HepG2 (cell line): ENCODE measurements around the gene DRD5.

Experiments
- CHD2 ChIP-seq: IDR thresholded peaks from 2 replicates; pipeline ENCODE4 v1.6.1; 2011; ENCODE audit warnings: low read depth, low read length, improper control_type of control experiment
- ELF1 ChIP-seq: sonication (generic); formaldehyde crosslinking; IDR thresholded peaks from 2 replicates; pipeline ENCODE4 v1.4.0; 2020; ENCODE audit warnings: missing genetic modification reagents
- FOXM1 ChIP-seq: sonication (generic); formaldehyde crosslinking; IDR thresholded peaks from 2 replicates; pipeline ENCODE4 v1.5.0; 2020; ENCODE audit warnings: missing genetic modification reagents
- GABPA ChIP-seq, 2 experiments: IDR thresholded peaks; 2 replicates each; pipeline ENCODE4 v1.6.1; 2011 to 2016; ENCODE audit warnings: low read depth in 2 of 2, low read length in 1 of 2, missing biosample characterization in 1 of 2, missing genetic modification characterization in 1 of 2
- IKZF1 ChIP-seq: fragments of 450-650 bp; IDR thresholded peaks from 2 replicates; pipeline ENCODE4 v1.7.1; 2016
- JUND ChIP-seq: sonication (generic); formaldehyde crosslinking; IDR thresholded peaks from 2 replicates; pipeline ENCODE4 v1.8.0; 2022; ENCODE audit warnings: mild to moderate bottlenecking, missing genetic modification reagents
- POLR2G ChIP-seq: fragments of 200-400 bp; formaldehyde crosslinking; IDR thresholded peaks from 2 replicates; pipeline ENCODE4 v1.6.1; 2018; ENCODE audit warnings: mild to moderate bottlenecking, low read depth, low read length, moderate library complexity
- PREB ChIP-seq: sonication (generic); formaldehyde crosslinking; IDR thresholded peaks from 2 replicates; pipeline ENCODE4 v1.4.0; 2020; ENCODE audit warnings: missing genetic modification reagents
- SAFB2 ChIP-seq: sonication (generic); formaldehyde crosslinking; IDR thresholded peaks from 2 replicates; pipeline ENCODE4 v1.5.1; 2020; ENCODE audit warnings: missing genetic modification reagents, low read depth, mild to moderate bottlenecking, borderline replicate concordance
- TBX3 ChIP-seq: fragments of 450-650 bp; IDR thresholded peaks from 2 replicates; pipeline ENCODE4 v1.6.1; 2017; ENCODE audit warnings: antibody characterized with exemption, mild to moderate bottlenecking, inconsistent platforms, borderline replicate concordance
- ZNF615 ChIP-seq: sonication (generic); formaldehyde crosslinking; IDR thresholded peaks from 2 replicates; pipeline ENCODE4 v1.5.0; 2020; ENCODE audit warnings: mild to moderate bottlenecking, missing genetic modification reagents, borderline replicate concordance
- TF ChIP-seq, protein P1 (sequence below): sonication (generic); formaldehyde crosslinking; IDR thresholded peaks from 2 replicates; pipeline ENCODE4 v1.5.1; 2020; ENCODE audit warnings: mild to moderate bottlenecking, moderate library complexity, missing genetic modification reagents
- TF ChIP-seq, protein P2 (sequence below): IDR thresholded peaks from 2 replicates; pipeline ENCODE4 v1.6.1; 2016; ENCODE audit warnings: missing compliant biosample characterization, missing genetic modification reagents, borderline replicate concordance
- TF ChIP-seq, protein P3 (sequence below): sonication (generic); formaldehyde crosslinking; IDR thresholded peaks from 2 replicates; pipeline ENCODE4 v1.5.0; 2020; ENCODE audit warnings: mild to moderate bottlenecking, missing genetic modification reagents, moderate library complexity

DNA sequence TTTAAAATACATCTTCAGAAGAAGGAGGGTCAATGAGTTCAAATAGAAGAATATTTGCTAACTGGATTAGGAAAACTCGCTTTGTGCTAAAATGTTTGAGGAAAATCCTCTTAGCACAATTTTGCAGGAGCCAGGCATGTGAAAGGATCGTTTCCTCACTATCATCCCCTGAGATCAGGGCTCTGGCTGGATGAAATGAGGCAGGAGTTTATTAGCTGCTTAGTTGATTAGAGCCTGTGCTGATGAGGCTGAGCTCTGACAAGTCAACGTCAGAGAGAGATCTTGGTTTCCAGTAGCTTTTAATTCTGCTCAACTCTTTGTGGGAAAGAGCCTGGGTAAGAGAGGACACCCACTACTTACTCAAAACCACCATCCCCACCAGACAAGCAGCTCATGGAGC is 8.0 kb upstream of the DRD5 start:
- TF ChIP-seq ZNF615 (CRISPR knock-in tag) (no peak), GABPA (IDR thresholded peaks at IDR 0.05; ENCODE audit: low read depth, low read length) (no peak), GABPA (CRISPR knock-in tag; IDR thresholded peaks at IDR 0.05; ENCODE audit: low read depth) (no peak), SAFB2 (CRISPR knock-in tag) (no peak), IKZF1 (no peak), JUND (CRISPR knock-in tag) (no peak), TBX3 (no peak), FOXM1 (CRISPR knock-in tag) (no peak), POLR2G (no peak), CHD2 (no peak), ELF1 (no peak), PREB (CRISPR knock-in tag) (no peak)
- TF ChIP-seq, protein P1, sequence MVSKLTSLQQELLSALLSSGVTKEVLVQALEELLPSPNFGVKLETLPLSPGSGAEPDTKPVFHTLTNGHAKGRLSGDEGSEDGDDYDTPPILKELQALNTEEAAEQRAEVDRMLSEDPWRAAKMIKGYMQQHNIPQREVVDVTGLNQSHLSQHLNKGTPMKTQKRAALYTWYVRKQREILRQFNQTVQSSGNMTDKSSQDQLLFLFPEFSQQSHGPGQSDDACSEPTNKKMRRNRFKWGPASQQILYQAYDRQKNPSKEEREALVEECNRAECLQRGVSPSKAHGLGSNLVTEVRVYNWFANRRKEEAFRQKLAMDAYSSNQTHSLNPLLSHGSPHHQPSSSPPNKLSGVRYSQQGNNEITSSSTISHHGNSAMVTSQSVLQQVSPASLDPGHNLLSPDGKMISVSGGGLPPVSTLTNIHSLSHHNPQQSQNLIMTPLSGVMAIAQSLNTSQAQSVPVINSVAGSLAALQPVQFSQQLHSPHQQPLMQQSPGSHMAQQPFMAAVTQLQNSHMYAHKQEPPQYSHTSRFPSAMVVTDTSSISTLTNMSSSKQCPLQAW (CRISPR knock-in tag): no peak
- TF ChIP-seq, protein P2, sequence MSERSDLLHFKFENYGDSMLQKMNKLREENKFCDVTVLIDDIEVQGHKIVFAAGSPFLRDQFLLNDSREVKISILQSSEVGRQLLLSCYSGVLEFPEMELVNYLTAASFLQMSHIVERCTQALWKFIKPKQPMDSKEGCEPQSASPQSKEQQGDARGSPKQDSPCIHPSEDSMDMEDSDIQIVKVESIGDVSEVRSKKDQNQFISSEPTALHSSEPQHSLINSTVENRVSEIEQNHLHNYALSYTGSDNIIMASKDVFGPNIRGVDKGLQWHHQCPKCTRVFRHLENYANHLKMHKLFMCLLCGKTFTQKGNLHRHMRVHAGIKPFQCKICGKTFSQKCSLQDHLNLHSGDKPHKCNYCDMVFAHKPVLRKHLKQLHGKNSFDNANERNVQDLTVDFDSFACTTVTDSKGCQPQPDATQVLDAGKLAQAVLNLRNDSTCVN (CRISPR knock-in tag): no peak
- TF ChIP-seq, protein P3, sequence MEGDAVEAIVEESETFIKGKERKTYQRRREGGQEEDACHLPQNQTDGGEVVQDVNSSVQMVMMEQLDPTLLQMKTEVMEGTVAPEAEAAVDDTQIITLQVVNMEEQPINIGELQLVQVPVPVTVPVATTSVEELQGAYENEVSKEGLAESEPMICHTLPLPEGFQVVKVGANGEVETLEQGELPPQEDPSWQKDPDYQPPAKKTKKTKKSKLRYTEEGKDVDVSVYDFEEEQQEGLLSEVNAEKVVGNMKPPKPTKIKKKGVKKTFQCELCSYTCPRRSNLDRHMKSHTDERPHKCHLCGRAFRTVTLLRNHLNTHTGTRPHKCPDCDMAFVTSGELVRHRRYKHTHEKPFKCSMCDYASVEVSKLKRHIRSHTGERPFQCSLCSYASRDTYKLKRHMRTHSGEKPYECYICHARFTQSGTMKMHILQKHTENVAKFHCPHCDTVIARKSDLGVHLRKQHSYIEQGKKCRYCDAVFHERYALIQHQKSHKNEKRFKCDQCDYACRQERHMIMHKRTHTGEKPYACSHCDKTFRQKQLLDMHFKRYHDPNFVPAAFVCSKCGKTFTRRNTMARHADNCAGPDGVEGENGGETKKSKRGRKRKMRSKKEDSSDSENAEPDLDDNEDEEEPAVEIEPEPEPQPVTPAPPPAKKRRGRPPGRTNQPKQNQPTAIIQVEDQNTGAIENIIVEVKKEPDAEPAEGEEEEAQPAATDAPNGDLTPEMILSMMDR (CRISPR knock-in tag): no peak
